ENCODE results near the gene TNFAIP8L3. TPM values are rescaled to one million over a fixed set of nuclear protein-coding genes. Genes with fewer than 3 reads are reported as not detected.

The TNFAIP8L3 gene
- total RNA-seq, 2 experiments from 2014 or later: 4.1 TPM; not detected in 1

DNA sequence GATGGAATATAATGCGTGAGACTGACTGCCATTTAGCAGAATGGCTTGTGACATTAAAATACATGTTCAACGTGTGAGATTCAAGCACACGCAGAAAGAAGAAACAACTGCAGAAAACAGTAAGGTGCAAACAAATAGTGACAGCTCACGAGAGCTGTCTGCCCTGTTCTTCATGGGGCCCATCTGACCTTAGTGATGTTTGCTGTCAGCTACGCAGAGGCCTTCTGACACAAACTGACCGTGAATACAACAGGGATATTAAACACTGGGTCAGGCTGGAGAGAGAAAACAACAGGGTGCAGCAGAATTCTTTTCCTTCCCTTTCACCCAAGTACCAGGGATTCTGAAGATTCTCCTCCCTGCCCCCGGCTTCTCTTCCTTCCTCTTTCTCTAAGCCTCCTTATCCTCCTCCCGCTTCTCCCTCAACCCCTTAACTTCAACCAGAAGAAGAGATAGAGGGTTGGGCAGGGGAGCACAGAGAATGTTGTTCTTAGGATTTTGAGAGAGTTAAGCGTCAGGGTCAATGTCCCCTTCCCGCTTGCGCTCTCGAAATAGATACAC, 2.1 kb downstream of the TNFAIP8L3 start:
- Mint-ChIP-seq H3K4me3 (no peak overlapping the region), H3K27me3 (peaks cover 88% of the 10 kb centered on the region), H3K36me3 (no peaks in the 10 kb centered on the region), H3K27ac (no peak overlapping the region), H3K9me3 (ENCODE audit: low read depth) (no peaks in the 10 kb centered on the region), H3K4me1 (peaks cover 9% of the 10 kb centered on the region)
- no peak for DNase-seq
- CTCF ChIA-PET: no interaction called here
- ATAC-seq: no peak

DNA sequence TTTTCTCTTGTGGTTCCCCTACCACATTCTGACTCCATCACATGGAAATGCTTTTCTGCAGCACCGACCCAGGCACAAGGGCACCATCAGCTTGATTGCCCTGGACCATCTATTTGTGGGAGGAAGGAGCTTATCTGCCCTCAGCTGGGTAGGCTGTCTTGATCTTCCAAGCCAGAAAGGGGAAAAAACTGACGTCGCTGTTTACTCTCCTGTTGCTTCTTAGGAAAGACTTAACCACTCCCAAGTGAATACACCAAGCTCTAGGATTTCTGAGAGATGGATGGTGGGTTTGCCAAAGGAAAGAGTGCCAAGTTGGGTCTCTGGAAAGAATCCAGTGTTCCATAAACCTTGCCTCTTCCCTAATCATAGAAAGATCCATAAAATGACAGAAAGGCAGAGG, 4.0 kb downstream of the TNFAIP8L3 start:
- Mint-ChIP-seq H3K36me3 (no peaks in the 10 kb centered on the region), H3K27me3 (peaks cover 81% of the 10 kb centered on the region), H3K27ac (no peak overlapping the region), H3K4me3 (no peak overlapping the region), H3K9me3 (ENCODE audit: low read depth) (no peaks in the 10 kb centered on the region), H3K4me1 (peaks cover 6% of the 10 kb centered on the region)
- DNase-seq (no peak), ATAC-seq (no peak)
- CTCF ChIA-PET: interaction anchor here (0.9 kb wide), 1 partner anchor 24 kb away, joined by 3 read pairs; no protein-coding TSS in a partner anchor

DNA sequence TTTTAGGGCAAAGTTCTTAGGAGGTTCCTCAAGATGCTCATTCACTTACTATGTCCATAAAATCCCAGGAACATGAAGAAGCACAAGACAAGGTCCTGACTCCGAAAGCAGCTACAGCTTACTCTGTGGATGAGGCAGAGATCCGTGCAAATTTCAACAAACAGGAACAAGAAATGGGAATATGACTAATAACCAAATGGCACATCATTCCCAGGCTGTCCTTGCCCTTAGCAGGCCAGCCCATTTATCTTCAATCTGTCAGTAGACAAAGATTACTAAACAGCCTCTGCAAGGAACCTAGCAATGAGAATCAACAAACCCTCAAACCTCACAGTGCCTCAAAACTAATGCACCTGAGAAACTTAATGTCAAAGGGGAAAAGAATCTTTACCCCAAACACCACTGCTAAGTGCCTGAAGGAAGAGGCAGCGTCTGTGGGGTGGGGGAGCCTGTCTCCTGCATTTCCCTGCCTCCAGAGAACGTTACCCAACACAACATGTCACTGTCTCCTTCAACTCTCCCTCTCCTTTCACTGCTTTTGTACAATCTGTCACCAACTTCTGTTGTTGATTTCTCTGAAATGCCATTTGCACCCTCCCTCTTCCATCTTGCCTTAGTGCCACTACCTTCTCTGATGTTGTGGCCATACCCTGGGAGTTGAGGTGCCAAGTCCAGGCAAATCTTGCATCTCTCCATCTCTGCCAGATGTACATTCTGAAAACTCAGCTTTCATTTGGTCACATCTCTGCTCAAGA, 4.8 kb downstream of the TNFAIP8L3 start:
- Mint-ChIP-seq H3K27me3 (peaks cover 72% of the 10 kb centered on the region), H3K9me3 (ENCODE audit: low read depth) (no peaks in the 10 kb centered on the region), H3K27ac (no peak overlapping the region), H3K4me1 (peaks cover 9% of the 10 kb centered on the region), H3K36me3 (no peaks in the 10 kb centered on the region), H3K4me3 (no peak overlapping the region)
- ATAC-seq (no peak), DNase-seq (no peak)
- CTCF ChIA-PET: interaction anchor here (0.9 kb wide), 1 partner anchor 23 kb away, joined by 3 read pairs; no protein-coding TSS in a partner anchor

DNA sequence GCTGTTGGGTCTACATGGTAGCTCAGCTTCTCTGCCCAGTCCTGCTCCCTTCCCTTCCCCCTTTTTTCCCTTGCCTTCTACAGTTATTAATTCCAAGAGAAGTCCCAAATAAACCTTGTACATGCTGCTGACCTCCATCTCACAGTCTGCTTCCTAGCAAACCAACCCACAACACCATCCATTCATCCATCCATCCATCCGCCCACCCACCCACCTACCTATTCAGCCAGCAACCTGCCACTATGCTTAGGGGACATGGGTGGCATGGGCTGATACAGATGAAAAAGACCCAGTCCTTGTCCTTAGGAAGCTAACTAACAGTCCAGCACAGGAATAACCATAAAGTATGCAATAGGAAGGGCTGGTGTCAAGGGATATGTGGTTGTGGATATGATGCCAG, 5.7 kb downstream of the TNFAIP8L3 start:
- ATAC-seq (no peak), DNase-seq (no peak)
- Mint-ChIP-seq H3K4me3 (no peak overlapping the region), H3K9me3 (ENCODE audit: low read depth) (no peaks in the 10 kb centered on the region), H3K4me1 (peaks cover 8% of the 10 kb centered on the region), H3K36me3 (no peaks in the 10 kb centered on the region), H3K27me3 (peaks cover 70% of the 10 kb centered on the region), H3K27ac (no peak overlapping the region)
- CTCF ChIA-PET: interaction anchor here (0.6 kb wide), 1 partner anchor 294 kb away, joined by 3 read pairs; no protein-coding TSS in a partner anchor

DNA sequence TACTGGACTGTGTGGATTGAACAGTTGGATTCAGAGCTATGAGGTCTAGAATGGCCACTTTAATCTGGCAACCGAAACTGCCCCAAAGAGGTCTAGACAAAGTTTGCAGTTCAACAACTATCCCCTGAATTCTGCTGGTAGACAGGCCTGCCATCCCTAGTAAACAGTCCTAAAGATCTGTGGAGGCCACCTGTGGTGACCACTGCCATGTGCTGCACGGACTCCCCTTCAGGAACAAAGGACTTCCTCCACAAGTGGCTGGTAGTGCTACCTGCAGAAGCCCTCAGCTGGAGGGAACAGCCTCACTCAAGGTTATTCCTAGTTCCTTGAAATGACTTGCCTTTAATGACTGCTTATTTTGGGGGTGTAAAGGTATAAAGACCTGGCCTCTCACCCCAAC, 6.1 kb downstream of the TNFAIP8L3 start:
- ATAC-seq (no peak), DNase-seq (no peak)
- H3K4me1 Mint-ChIP-seq: peaks cover 7% of the 10 kb centered on the region
- peaks cover 65% of the 10 kb centered on the region for H3K27me3 Mint-ChIP-seq
- CTCF ChIA-PET: interaction anchor here (0.6 kb wide), 1 partner anchor 294 kb away, joined by 3 read pairs; no protein-coding TSS in a partner anchor
- H3K36me3 Mint-ChIP-seq: no peaks in the 10 kb centered on the region
- no peaks in the 10 kb centered on the region for H3K9me3 Mint-ChIP-seq (ENCODE audit: low read depth)
- H3K4me3 Mint-ChIP-seq: no peak overlapping the region
- no peak overlapping the region for H3K27ac Mint-ChIP-seq

DNA sequence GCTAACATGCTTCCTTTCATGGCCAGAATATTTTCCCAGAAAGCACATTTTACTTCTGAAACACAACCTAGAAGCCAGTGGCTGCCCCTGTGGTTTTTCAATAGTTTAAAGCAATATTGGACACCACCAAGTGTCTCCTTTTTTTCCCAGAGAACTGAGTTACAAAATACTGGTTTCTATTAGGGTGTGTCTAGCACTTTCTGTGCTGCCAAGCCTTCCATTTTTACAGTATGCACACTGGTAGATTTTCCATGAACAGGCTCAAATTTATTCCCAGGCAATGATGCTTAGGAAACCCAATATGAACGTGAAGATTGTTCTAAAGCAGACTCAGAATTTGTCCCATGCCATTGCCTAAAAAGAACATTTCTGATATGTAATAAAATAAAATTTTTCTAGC, 7.2 kb downstream of the TNFAIP8L3 start:
- CTCF ChIA-PET: no interaction called here
- DNase-seq (no peak), ATAC-seq (no peak)
- H3K27me3 Mint-ChIP-seq: peaks cover 54% of the 10 kb centered on the region
- no peaks in the 10 kb centered on the region for H3K9me3 Mint-ChIP-seq (ENCODE audit: low read depth)
- no peaks in the 10 kb centered on the region for H3K36me3 Mint-ChIP-seq
- H3K4me1 Mint-ChIP-seq: peaks cover 5% of the 10 kb centered on the region
- H3K4me3 Mint-ChIP-seq: no peak overlapping the region
- no peak overlapping the region for H3K27ac Mint-ChIP-seq

DNA sequence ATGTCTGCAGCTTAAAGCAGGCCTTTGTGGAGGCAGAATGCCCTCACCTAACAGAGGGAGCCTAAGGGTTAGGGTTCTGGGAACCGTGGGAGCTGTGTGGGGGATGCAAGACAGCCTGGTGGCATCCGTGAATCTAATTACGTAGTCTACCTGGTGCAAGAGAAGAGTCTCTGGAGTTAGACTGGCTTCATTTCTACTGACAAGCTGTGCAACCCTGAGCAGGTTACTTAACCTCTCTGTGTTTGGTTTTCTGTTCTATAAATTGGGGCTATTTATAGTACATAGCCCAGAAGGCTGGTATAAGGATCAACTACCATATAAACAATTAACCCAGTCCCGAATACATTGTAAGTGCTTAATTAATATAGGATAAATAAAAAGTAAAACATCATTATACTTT, 8.3 kb downstream of the TNFAIP8L3 start:
- ATAC-seq: no peak
- H3K4me1 Mint-ChIP-seq: peaks cover 5% of the 10 kb centered on the region
- no peaks in the 10 kb centered on the region for H3K9me3 Mint-ChIP-seq (ENCODE audit: low read depth)
- no peak for DNase-seq
- no peak overlapping the region for H3K4me3 Mint-ChIP-seq
- H3K27me3 Mint-ChIP-seq: peaks cover 43% of the 10 kb centered on the region
- H3K36me3 Mint-ChIP-seq: no peaks in the 10 kb centered on the region
- H3K27ac Mint-ChIP-seq: no peak overlapping the region
- CTCF ChIA-PET: interaction anchor here (0.6 kb wide), 1 partner anchor 121 kb away, joined by 3 read pairs; no protein-coding TSS in a partner anchor

DNA sequence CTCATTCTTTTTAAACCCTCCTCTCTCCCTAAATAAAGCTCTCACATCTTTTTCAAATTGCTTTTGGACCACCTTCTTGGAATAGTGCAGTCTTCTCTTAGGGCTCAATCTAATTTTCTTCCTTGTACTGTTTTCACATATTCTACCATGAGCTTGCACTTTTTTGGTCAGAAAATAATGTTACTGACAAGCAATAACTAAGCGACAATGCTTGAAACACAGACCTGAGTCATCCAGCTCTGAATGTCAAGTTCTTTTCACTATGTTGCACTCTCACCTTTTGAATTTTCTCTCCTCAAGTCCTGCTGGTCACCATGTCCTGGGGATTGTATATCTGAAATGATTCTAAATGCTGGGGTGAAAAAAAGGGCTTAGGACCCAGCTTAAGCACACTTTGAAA, 8.9 kb downstream of the TNFAIP8L3 start:
- ATAC-seq (no peak), DNase-seq (no peak)
- Mint-ChIP-seq H3K27ac (no peak overlapping the region), H3K36me3 (no peaks in the 10 kb centered on the region), H3K27me3 (peaks cover 37% of the 10 kb centered on the region), H3K4me3 (no peak overlapping the region), H3K9me3 (ENCODE audit: low read depth) (no peaks in the 10 kb centered on the region), H3K4me1 (peaks cover 5% of the 10 kb centered on the region)
- CTCF ChIA-PET: interaction anchor here (1.5 kb wide), 1 partner anchor 10 kb away, joined by 3 read pairs; no protein-coding TSS in a partner anchor

DNA sequence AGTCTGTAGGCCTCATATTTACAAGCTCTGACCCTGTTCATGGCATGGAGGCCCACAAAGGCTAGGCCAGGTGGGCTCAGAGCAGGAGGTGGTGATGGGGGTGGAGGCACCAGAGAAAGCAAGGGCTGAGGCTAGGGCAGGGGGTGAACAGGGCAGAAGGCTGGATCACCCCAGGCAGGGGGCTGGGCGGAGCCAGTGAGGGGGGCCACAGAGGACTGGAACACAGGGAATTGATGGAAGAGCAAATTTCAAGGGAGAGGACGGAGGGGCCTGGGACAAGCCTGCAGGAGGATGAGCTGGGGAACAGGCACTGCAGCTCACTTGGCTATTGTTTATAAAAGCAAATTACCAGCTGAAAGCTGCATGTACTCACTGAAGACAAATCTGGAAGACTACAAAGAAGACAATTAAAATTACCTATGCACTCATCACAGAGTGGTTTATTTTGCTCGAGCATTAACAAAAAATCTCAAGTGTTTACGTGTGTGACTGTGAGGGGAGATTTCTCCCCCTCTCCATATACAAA, 11.0 kb downstream of the TNFAIP8L3 start:
- ATAC-seq (no peak), DNase-seq (no peak)
- Mint-ChIP-seq H3K27ac (no peak overlapping the region), H3K9me3 (ENCODE audit: low read depth) (no peaks in the 10 kb centered on the region), H3K4me1 (peaks cover 6% of the 10 kb centered on the region), H3K4me3 (no peak overlapping the region), H3K27me3 (peaks cover 16% of the 10 kb centered on the region), H3K36me3 (no peaks in the 10 kb centered on the region)
- CTCF ChIA-PET: no interaction called here

DNA sequence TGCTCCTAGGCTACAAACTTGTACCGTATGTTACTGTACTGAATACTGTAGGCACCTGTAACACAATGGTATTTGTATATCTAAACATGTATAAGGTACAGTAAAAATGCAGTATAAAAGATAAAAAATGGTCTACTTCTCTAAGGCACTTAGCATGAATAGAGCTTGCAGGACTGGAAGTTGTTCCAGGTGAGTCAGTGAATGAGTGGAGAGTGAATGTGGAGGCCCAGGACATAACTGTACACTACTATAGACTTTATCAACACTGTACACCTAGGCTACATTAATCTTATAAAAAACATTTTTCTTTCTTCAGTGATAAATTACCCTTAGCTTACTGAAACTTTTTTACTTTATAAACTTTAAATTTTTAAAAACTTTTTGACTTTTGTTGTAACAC, 12.5 kb downstream of the TNFAIP8L3 start:
- peaks cover 6% of the 10 kb centered on the region for H3K27me3 Mint-ChIP-seq
- ATAC-seq (no peak), DNase-seq (no peak)
- CTCF ChIA-PET: no interaction called here
- H3K9me3 Mint-ChIP-seq (ENCODE audit: low read depth): no peaks in the 10 kb centered on the region
- no peak overlapping the region for H3K4me3 Mint-ChIP-seq
- H3K4me1 Mint-ChIP-seq: peaks cover 18% of the 10 kb centered on the region
- H3K36me3 Mint-ChIP-seq: no peaks in the 10 kb centered on the region
- H3K27ac Mint-ChIP-seq: no peak overlapping the region

DNA sequence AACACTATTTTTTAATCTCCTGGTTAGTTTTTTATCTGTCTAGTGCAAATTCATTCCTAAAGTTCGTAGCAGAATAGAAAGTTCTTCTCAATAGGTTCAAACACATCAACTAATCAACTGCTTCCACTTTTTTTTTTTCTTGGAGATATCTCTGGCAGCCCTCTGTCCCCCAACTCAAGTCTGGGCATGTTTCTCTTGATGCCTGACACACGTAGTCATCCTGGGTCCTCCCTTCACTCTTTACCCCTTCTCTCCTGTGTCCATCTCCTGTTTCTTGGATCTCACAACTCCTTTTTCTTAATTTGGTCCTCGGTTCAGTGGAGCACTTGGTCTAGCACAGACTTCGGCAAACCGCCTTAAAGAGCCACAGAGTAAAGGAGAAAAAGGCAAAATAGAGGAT, 14.4 kb downstream of the TNFAIP8L3 start:
- Mint-ChIP-seq H3K9me3 (ENCODE audit: low read depth) (no peaks in the 10 kb centered on the region), H3K4me3 (no peak overlapping the region), H3K4me1 (peaks cover 31% of the 10 kb centered on the region), H3K27ac (no peak overlapping the region), H3K27me3 (peaks cover 11% of the 10 kb centered on the region), H3K36me3 (peaks cover 3% of the 10 kb centered on the region)
- ATAC-seq (no peak), DNase-seq (no peak)
- CTCF ChIA-PET: interaction anchor here (1.3 kb wide), 1 partner anchor 83 kb away, joined by 3 read pairs; no protein-coding TSS in a partner anchor

DNA sequence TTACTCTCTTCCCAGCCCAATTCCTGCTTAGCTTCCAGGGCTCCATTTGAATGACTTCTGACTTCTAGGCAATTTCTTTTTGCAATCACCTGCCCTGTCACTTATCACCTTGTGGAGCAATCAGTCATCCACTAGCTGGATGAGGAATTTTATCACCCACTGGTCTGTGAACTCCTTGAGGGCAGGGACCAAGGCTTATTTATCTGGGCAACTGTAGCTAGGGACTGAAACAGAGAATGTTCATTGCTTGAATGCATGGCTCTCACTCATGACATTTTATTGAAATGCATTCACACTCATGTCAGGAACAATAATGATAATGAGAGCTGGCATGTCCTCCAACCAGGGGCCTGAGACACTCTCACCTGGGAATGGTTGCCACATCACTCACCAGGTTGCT, 15.5 kb downstream of the TNFAIP8L3 start:
- CTCF ChIA-PET: interaction anchor here (1.3 kb wide), 1 partner anchor 84 kb away, joined by 3 read pairs; no protein-coding TSS in a partner anchor
- no peak for ATAC-seq
- no peak overlapping the region for H3K4me3 Mint-ChIP-seq
- peaks cover 19% of the 10 kb centered on the region for H3K27me3 Mint-ChIP-seq
- H3K4me1 Mint-ChIP-seq: peaks cover 29% of the 10 kb centered on the region
- H3K36me3 Mint-ChIP-seq: peaks cover 3% of the 10 kb centered on the region
- no peak for DNase-seq
- H3K9me3 Mint-ChIP-seq (ENCODE audit: low read depth): no peaks in the 10 kb centered on the region
- H3K27ac Mint-ChIP-seq: no peak overlapping the region

DNA sequence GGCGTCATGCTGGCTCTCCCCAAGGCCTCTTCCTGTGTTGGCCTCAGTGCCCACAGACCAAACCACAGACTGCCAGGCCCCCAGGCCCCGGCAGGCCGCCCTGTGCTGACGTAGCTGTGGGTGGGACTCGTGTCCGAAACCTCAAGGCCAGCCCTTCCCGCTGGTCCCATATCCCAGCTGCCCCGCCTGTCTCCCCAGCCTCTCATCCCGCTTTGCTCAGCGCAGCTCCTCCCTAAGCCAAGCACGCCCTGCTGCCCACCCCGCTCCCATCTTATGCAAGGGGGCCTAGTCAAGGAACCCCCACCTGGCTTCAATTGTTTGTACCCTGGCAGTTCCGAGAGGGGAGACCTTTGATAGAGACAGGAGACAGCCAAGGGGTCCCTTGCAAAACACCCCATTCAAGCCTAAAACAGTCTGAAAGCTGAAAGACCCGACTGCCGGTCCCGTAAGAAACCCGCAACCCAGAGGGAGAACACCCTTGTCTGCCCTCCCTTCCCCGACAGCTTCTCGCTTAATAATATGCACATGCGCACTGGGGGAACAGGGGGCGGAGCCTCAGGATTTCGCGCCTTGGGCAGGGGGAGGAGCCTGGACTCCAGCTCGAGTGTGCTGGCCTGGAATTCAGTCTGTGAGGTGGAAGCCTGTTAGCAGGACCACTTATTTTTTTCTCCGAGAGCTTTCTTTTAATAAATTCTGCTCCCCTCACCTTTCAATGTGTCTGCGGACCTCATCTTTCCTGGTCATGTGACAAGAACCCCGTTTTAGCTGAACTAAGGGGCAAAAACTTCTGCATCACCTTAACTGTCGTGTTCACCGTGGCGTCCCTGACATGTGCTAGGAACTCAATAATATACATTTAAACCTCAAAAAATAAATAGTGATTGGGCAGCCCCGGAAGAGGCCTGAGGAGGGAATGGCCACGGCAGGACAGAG, 17.2 kb downstream of the TNFAIP8L3 start:
- ATAC-seq (peak; percentile 81), DNase-seq (peak; percentile 85)
- no peaks in the 10 kb centered on the region for H3K9me3 Mint-ChIP-seq (ENCODE audit: low read depth)
- H3K4me1 Mint-ChIP-seq: peaks cover 29% of the 10 kb centered on the region
- CTCF ChIA-PET: no interaction called here
- H3K27me3 Mint-ChIP-seq: peaks cover 21% of the 10 kb centered on the region
- H3K27ac Mint-ChIP-seq: peak overlapping the region; percentile 85
- peaks cover 3% of the 10 kb centered on the region for H3K36me3 Mint-ChIP-seq
- peak overlapping the region; percentile 55 for H3K4me3 Mint-ChIP-seq
